Panc1 (cell line): ENCODE measurements around the gene LIX1L. TPM values are rescaled to one million over a fixed set of nuclear protein-coding genes. Genes with fewer than 3 reads are reported as not detected.

ENCODE experiments used
- ATAC-seq: fragments of 200-7000 bp; cut with Tn5 transposase; 2 replicates; pipeline ENCODE4 v1.9.1; 2020; ENCODE audit warnings: mild to moderate bottlenecking, moderate library complexity
- BruUV-seq: library from RNA; stranded (reverse); fragments of 400-500 nt; replicated peaks from 2 replicates; lab custom pipeline; 2021; lab: Mats Ljungman, UMichigan
- CTCF ChIA-PET: fragments of 300-600 bp; sonication (Branson Sonifier 250); formaldehyde crosslinking; loops from one replicate; lab custom pipeline; 2022; ENCODE audit warnings: antibody characterized with exemption; lab: Charles Lee
- POLR2A ChIA-PET: fragments of 300-600 bp; sonication (Branson Sonifier 250); formaldehyde crosslinking; loops from one replicate; lab custom pipeline; 2022; ENCODE audit warnings: antibody characterized with exemption; lab: Charles Lee
- DNase-seq: peaks from one replicate; pipeline ENCODE4 v3.0.0-alpha.2; 2010; ENCODE audit warnings: low read depth, low spot score
- H3K27ac ChIP-seq: 2 replicates; pipeline ENCODE4 v1.5.1; 2011; ENCODE audit warnings: mild to moderate bottlenecking, low read length, inconsistent platforms
- H3K27me3 ChIP-seq: fragments of 200-500 bp; sonication (Bioruptor generic); 2 replicates; pipeline ENCODE4 v1.6.0; 2014; ENCODE audit warnings: low read length, inconsistent platforms; ENCODE audit not compliant: control insufficient read depth, insufficient read depth
- H3K36me3 ChIP-seq: fragments of 200-500 bp; sonication (Bioruptor generic); 2 replicates; pipeline ENCODE4 v1.5.1; 2014; ENCODE audit warnings: inconsistent platforms, mild to moderate bottlenecking, low read length, moderate library complexity; ENCODE audit not compliant: control insufficient read depth, insufficient read depth
- H3K4me1 ChIP-seq: 2 replicates; pipeline ENCODE4 v1.5.1; 2011; ENCODE audit warnings: inconsistent platforms, mild to moderate bottlenecking, low read length, moderate library complexity; ENCODE audit not compliant: control insufficient read depth, insufficient read depth
- H3K4me3 ChIP-seq, 2 experiments: 2 replicates each; pipeline ENCODE4 v1.5.1; 2011 to 2012; ENCODE audit warnings: low read depth in 2 of 2, low read length in 2 of 2, mild to moderate bottlenecking in 2 of 2, inconsistent platforms in 1 of 2, moderate library complexity in 1 of 2
- H3K9me3 ChIP-seq: fragments of 200-500 bp; sonication (Bioruptor generic); 2 replicates; pipeline ENCODE4 v1.5.1; 2014; ENCODE audit warnings: low read depth, mild to moderate bottlenecking, inconsistent platforms, low read length, moderate library complexity; ENCODE audit not compliant: control insufficient read depth, insufficient read depth
- POLR2AphosphoS5 ChIP-seq: IDR thresholded peaks from 2 replicates; pipeline ENCODE4 v1.6.1; 2012; ENCODE audit warnings: mild to moderate bottlenecking, low read depth, low read length, moderate library complexity
- SIN3A ChIP-seq: IDR thresholded peaks from 2 replicates; pipeline ENCODE4 v1.6.1; 2012; ENCODE audit warnings: low read depth, mild to moderate bottlenecking, low read length, moderate library complexity, borderline replicate concordance; ENCODE audit not compliant: insufficient read depth
- TCF7L2 ChIP-seq: IDR thresholded peaks from 2 replicates; pipeline ENCODE4 v1.6.1; 2011; ENCODE audit warnings: mild to moderate bottlenecking, low read depth, low read length, inconsistent platforms
- in situ Hi-C: cut with HindIII; loops from 2 replicates; pipeline ENCODE4 v1.10.0; 2016; ENCODE audit warnings: low sequenced_read_pairs, low pct_unique_long_range_greater_than_20kb
- intact Hi-C: fragments of 100-400 bp; cut with micrococcal nuclease; formaldehyde crosslinking; loops from one replicate; pipeline ENCODE4 v1.10.0; 2022; ENCODE audit not compliant: unreplicated experiment
- total RNA-seq: library from RNA; stranded (reverse); gene quantifications from one replicate; pipeline ENCODE4 v1.2.1, GENCODE V29; 2021; ENCODE audit not compliant: unreplicated experiment
- TF ChIP-seq, protein P1 (sequence below), 2 experiments: IDR thresholded peaks; 2 replicates each; pipeline ENCODE4 v1.6.1; 2011 to 2012; ENCODE audit warnings: low read depth in 2 of 2, control low read depth in 1 of 2, low read length in 1 of 2, mild to moderate bottlenecking in 1 of 2, moderate library complexity in 1 of 2; ENCODE audit not compliant: insufficient read depth in 1 of 2
- TF ChIP-seq, protein P2 (sequence below): fragments of 450-650 bp; IDR thresholded peaks from 2 replicates; pipeline ENCODE4 v1.5.1; 2017; ENCODE audit warnings: mild to moderate bottlenecking

Gene LIX1L
- total RNA-seq, 1 experiment from 2014 or later, result 23.3 TPM

DNA sequence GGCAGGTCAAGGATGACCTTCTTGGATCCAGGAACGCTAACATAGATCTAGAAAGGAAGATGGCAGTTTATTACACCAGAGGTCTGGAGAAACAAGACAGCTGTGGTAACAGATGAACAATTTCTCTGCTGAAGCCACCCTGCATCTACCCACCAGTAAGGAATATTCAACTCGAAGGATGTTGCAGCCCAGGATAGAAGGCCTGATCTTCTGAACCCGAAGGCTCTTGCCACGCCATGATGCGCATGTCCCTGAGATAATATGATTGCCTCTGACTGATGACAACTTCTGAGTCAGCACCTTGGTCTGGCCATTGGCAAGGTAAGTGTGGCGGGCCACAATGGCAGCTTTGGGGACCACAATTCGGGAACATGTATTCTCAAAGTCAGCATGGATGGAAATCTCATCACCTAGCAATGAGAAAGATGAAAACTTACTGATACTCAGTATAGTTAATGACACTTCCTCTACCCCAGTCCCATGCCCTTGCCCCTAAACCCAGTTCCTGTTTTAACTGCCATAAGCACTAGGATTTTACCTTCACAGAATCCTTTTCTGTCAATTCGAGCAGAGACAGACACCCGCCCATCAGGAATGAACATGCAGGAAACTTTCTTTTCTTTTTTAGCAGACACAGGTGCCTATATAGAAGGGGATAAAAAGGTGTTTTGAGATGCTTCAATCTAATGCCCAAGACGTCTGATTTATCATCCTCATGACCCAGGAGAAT lies 36.7 kb upstream of the LIX1L start:
- H3K27me3 ChIP-seq, result no peaks in the 10 kb centered on the region; the same call in 1 of the 2 replicates
- in situ Hi-C loops (no loop called here), intact Hi-C loops (no loop called here)
- no peaks in the 10 kb centered on the region for H3K9me3 ChIP-seq
- no peak for TF ChIP-seq TCF7L2
- peaks cover 2% of the 10 kb centered on the region; the same call in 1 of the 2 replicates for H3K36me3 ChIP-seq
- ChIA-PET CTCF (interaction anchor here (0.6 kb wide), 1 partner anchor 149 kb away, joined by 5 read pairs; the partner anchor contains the start of gene NUDT17), POLR2A (no interaction called here)
- H3K4me3 ChIP-seq, result peak overlapping the region; percentile 61 to 73; a peak in 3 of 4 replicates
- H3K27ac ChIP-seq, result no peak overlapping the region
- H3K4me1 ChIP-seq, result peaks cover 14% of the 10 kb centered on the region
- ATAC-seq (no peak), DNase-seq (no peak)
- TSS peak; percentile 73 for BruUV-seq

GRCh38 chr1:145993618-145994390 lies 36.0 kb upstream of the LIX1L start:
- TF ChIP-seq, protein P1, sequence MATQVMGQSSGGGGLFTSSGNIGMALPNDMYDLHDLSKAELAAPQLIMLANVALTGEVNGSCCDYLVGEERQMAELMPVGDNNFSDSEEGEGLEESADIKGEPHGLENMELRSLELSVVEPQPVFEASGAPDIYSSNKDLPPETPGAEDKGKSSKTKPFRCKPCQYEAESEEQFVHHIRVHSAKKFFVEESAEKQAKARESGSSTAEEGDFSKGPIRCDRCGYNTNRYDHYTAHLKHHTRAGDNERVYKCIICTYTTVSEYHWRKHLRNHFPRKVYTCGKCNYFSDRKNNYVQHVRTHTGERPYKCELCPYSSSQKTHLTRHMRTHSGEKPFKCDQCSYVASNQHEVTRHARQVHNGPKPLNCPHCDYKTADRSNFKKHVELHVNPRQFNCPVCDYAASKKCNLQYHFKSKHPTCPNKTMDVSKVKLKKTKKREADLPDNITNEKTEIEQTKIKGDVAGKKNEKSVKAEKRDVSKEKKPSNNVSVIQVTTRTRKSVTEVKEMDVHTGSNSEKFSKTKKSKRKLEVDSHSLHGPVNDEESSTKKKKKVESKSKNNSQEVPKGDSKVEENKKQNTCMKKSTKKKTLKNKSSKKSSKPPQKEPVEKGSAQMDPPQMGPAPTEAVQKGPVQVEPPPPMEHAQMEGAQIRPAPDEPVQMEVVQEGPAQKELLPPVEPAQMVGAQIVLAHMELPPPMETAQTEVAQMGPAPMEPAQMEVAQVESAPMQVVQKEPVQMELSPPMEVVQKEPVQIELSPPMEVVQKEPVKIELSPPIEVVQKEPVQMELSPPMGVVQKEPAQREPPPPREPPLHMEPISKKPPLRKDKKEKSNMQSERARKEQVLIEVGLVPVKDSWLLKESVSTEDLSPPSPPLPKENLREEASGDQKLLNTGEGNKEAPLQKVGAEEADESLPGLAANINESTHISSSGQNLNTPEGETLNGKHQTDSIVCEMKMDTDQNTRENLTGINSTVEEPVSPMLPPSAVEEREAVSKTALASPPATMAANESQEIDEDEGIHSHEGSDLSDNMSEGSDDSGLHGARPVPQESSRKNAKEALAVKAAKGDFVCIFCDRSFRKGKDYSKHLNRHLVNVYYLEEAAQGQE (IDR thresholded peaks at IDR 0.05; ENCODE audit: insufficient read depth in 1 of 2, low read depth in 2 of 2, low read length in 1 of 2), result no peak
- TF ChIP-seq POLR2AphosphoS5, result no peak
- TF ChIP-seq TCF7L2, result no peak
- TF ChIP-seq, protein P2, sequence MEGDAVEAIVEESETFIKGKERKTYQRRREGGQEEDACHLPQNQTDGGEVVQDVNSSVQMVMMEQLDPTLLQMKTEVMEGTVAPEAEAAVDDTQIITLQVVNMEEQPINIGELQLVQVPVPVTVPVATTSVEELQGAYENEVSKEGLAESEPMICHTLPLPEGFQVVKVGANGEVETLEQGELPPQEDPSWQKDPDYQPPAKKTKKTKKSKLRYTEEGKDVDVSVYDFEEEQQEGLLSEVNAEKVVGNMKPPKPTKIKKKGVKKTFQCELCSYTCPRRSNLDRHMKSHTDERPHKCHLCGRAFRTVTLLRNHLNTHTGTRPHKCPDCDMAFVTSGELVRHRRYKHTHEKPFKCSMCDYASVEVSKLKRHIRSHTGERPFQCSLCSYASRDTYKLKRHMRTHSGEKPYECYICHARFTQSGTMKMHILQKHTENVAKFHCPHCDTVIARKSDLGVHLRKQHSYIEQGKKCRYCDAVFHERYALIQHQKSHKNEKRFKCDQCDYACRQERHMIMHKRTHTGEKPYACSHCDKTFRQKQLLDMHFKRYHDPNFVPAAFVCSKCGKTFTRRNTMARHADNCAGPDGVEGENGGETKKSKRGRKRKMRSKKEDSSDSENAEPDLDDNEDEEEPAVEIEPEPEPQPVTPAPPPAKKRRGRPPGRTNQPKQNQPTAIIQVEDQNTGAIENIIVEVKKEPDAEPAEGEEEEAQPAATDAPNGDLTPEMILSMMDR, result no peak
- TF ChIP-seq SIN3A, result no peak
- in situ Hi-C loops (no loop called here), intact Hi-C loops (no loop called here)
- ChIA-PET POLR2A (no interaction called here), CTCF (interaction anchor here (0.6 kb wide), 1 partner anchor 149 kb away, joined by 5 read pairs; the partner anchor contains the start of gene NUDT17)
- no peak overlapping the region for H3K27ac ChIP-seq
- H3K9me3 ChIP-seq, result no peaks in the 10 kb centered on the region
- H3K4me1 ChIP-seq, result peaks cover 12% of the 10 kb centered on the region
- peaks cover 2% of the 10 kb centered on the region; the same call in 1 of the 2 replicates for H3K36me3 ChIP-seq
- no peaks in the 10 kb centered on the region; the same call in 1 of the 2 replicates for H3K27me3 ChIP-seq
- ATAC-seq (no peak), DNase-seq (no peak)
- peak overlapping the region; percentile 61 to 73; a peak in 1 of 4 replicates for H3K4me3 ChIP-seq
- no TSS peak for BruUV-seq
